Measurements from ENCODE around the gene ANGPTL4. TPM values are rescaled to one million over a fixed set of nuclear protein-coding genes. Genes with fewer than 3 reads are reported as not detected.
A peak's percentile ranks its signal among the peaks of the same experiment; 100 is the strongest.

The ANGPTL4 gene
- total and polyA plus RNA-seq, 2 of the 13 experiments (the other 11 are each of a cell fraction or from before 2014, with no cell fraction given), result 0.80 to 21.7 TPM

DNA sequence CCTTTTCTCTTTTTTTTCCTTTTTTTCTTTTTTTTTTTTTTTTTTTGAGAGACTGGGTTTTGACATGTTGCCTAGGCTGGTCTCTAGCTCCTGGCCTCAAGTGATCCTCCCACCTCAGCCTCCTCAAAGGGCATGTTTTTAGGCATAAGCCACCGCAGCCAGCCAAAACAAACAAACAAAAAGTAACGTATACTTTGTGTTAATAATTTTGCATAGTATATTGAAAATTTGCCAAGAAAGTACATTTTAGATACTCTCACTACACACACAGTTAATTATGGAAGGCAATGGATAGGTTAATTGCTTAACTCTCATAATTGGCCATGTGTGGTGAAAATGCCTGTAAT, 24.6 kb downstream of the ANGPTL4 start:
- intact Hi-C loops (cut with micrococcal nuclease; ENCODE audit: unreplicated experiment) (loop anchor here (1.0 kb wide), 1 partner anchor 14 kb away; no protein-coding TSS in a partner anchor), in situ Hi-C loops (cut with HindIII; ENCODE audit: extremely low pct_ligation_motif_present, low pct_unique_long_range_greater_than_20kb) (no loop called here)
- Histone ChIP-seq H3K4me1 (ENCODE audit: insufficient read depth, low read length) (peaks cover 72% of the 10 kb centered on the region), H3K9me3 (ENCODE audit: low read length) (no peaks in the 10 kb centered on the region), H2AFZ (ENCODE audit: low read length) (no peak overlapping the region), H4K20me1 (ENCODE audit: insufficient read depth, low read length) (peaks cover 5% of the 10 kb centered on the region), H3K79me2 (ENCODE audit: insufficient read depth, low read length) (peaks cover 28% of the 10 kb centered on the region), H3K36me3 (replicated peaks in 1 of 2; ENCODE audit: control insufficient read depth in 1 of 2, insufficient read depth in 2 of 2, low read length in 2 of 2) (no peaks in the 10 kb centered on the region), H3K9ac (ENCODE audit: insufficient read depth, low read depth, low read length) (peak overlapping the region; percentile 75), H3K27ac (ENCODE audit: extremely low read length, insufficient read depth, low read length) (peak overlapping the region; percentile 89), H3K4me3 (replicated peaks in 1 of 3; ENCODE audit: insufficient read depth in 1 of 3, low read depth in 2 of 3, low read length in 3 of 3) (peak overlapping the region in 1 of 3 experiments; percentile 28; a peak in 1 of 6 replicates), H3K27me3 (ENCODE audit: control insufficient read depth in 1 of 2, insufficient read depth in 2 of 2, low read length in 2 of 2) (no peaks in the 10 kb centered on the region), H3K4me2 (ENCODE audit: low read depth, low read length) (peak overlapping the region; percentile 72)
- FAIRE-seq (no peak), DNase-seq (ENCODE audit: low spot score) (no peak), ATAC-seq (no peak)
- ChIA-PET CTCF (ENCODE audit: low intra/inter-chr PET ratio, low total read pairs) (no interaction called here), POLR2A (interaction anchor here (0.8 to 1.6 kb wide), 2 partner anchors 12 to 14 kb away, joined by 4 to 5 read pairs; no protein-coding TSS in a partner anchor)
- BruUV-seq (replicated peaks), result no TSS peak
- WGBS (ENCODE audit: low lambda C conversion rate), result 34% methylated on average over 2 of the region's 2 CpGs
- TF ChIP-seq KMT2A (CRISPR knock-in tag; IDR thresholded peaks at IDR 0.05) (no peak), ZNF775 (CRISPR knock-in tag; IDR thresholded peaks at IDR 0.05; ENCODE audit: borderline replicate concordance) (no peak), RXRA (CRISPR knock-in tag; IDR thresholded peaks at IDR 0.05) (no peak), BRCA1 (CRISPR knock-in tag; IDR thresholded peaks at IDR 0.05) (no peak), KMT2B (CRISPR knock-in tag; IDR thresholded peaks at IDR 0.05) (no peak), NPAS2 (CRISPR knock-in tag; IDR thresholded peaks at IDR 0.05; ENCODE audit: borderline replicate concordance) (no peak), GTF2F1 (IDR thresholded peaks at IDR 0.05; ENCODE audit: low read length) (no peak), GFI1 (CRISPR knock-in tag; IDR thresholded peaks at IDR 0.05; ENCODE audit: borderline replicate concordance) (0 out of 2 replicates have a peak, but pooled peaks have one; percentile 9), IRF2 (CRISPR knock-in tag; IDR thresholded peaks at IDR 0.05) (no peak), TGIF2 (CRISPR knock-in tag; IDR thresholded peaks at IDR 0.05) (no peak), ZNF761 (CRISPR knock-in tag; conservative IDR thresholded peaks at IDR 0.05) (0 out of 2 replicates have a peak, but pooled peaks have one; percentile 6), NCOA2 (CRISPR knock-in tag; IDR thresholded peaks at IDR 0.05) (no peak), ZNF619 (CRISPR knock-in tag; IDR thresholded peaks at IDR 0.05) (no peak), TCF12 (IDR thresholded peaks at IDR 0.05) (no peak), TCF12 (CRISPR knock-in tag; IDR thresholded peaks at IDR 0.05) (0 out of 2 replicates have a peak, but pooled peaks have one; percentile 20), ZNF138 (CRISPR knock-in tag; IDR thresholded peaks at IDR 0.05; ENCODE audit: low read depth) (no peak), NAIF1 (CRISPR knock-in tag; IDR thresholded peaks at IDR 0.05; ENCODE audit: borderline replicate concordance) (0 out of 2 replicates have a peak, but pooled peaks have one; percentile 39), ZBTB3 (CRISPR knock-in tag; IDR thresholded peaks at IDR 0.05; ENCODE audit: borderline replicate concordance, low read depth) (no peak), ZMYM4 (CRISPR knock-in tag; IDR thresholded peaks at IDR 0.05) (0 out of 2 replicates have a peak, but pooled peaks have one; percentile 1), ZBTB8A (CRISPR knock-in tag; IDR thresholded peaks at IDR 0.05; ENCODE audit: borderline replicate concordance, low read depth) (no peak)
- TF ChIP-seq, protein P1, sequence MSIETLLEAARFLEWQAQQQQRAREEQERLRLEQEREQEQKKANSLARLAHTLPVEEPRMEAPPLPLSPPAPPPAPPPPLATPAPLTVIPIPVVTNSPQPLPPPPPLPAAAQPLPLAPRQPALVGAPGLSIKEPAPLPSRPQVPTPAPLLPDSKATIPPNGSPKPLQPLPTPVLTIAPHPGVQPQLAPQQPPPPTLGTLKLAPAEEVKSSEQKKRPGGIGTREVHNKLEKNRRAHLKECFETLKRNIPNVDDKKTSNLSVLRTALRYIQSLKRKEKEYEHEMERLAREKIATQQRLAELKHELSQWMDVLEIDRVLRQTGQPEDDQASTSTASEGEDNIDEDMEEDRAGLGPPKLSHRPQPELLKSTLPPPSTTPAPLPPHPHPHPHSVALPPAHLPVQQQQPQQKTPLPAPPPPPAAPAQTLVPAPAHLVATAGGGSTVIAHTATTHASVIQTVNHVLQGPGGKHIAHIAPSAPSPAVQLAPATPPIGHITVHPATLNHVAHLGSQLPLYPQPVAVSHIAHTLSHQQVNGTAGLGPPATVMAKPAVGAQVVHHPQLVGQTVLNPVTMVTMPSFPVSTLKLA (IDR thresholded peaks at IDR 0.05), result no peak
- TF ChIP-seq, protein P2, sequence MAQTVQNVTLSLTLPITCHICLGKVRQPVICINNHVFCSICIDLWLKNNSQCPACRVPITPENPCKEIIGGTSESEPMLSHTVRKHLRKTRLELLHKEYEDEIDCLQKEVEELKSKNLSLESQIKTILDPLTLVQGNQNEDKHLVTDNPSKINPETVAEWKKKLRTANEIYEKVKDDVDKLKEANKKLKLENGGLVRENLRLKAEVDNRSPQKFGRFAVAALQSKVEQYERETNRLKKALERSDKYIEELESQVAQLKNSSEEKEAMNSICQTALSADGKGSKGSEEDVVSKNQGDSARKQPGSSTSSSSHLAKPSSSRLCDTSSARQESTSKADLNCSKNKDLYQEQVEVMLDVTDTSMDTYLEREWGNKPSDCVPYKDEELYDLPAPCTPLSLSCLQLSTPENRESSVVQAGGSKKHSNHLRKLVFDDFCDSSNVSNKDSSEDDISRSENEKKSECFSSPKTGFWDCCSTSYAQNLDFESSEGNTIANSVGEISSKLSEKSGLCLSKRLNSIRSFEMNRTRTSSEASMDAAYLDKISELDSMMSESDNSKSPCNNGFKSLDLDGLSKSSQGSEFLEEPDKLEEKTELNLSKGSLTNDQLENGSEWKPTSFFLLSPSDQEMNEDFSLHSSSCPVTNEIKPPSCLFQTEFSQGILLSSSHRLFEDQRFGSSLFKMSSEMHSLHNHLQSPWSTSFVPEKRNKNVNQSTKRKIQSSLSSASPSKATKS (CRISPR knock-in tag; IDR thresholded peaks at IDR 0.05), result 0 out of 2 replicates have a peak, but pooled peaks have one; percentile 70
- TF ChIP-seq, protein P3, sequence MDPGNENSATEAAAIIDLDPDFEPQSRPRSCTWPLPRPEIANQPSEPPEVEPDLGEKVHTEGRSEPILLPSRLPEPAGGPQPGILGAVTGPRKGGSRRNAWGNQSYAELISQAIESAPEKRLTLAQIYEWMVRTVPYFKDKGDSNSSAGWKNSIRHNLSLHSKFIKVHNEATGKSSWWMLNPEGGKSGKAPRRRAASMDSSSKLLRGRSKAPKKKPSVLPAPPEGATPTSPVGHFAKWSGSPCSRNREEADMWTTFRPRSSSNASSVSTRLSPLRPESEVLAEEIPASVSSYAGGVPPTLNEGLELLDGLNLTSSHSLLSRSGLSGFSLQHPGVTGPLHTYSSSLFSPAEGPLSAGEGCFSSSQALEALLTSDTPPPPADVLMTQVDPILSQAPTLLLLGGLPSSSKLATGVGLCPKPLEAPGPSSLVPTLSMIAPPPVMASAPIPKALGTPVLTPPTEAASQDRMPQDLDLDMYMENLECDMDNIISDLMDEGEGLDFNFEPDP (CRISPR knock-in tag; conservative IDR thresholded peaks at IDR 0.05), result no peak
